Stomach (tissue), 9 donors: Measurements from ENCODE around the gene OR8B4. TPM values are rescaled to one million over a fixed set of nuclear protein-coding genes. Genes with fewer than 3 reads are reported as not detected.

Experiments
- DNase-seq, 2 donors: peaks; one replicate each; pipeline versions ENCODE4 v3.0.0 to v3.0.0-alpha.2; 2013 to 2019
- H3K27ac ChIP-seq, 5 donors: fragments of 200-600 bp in 4 of 5; sonication (generic) in 4 of 5; one replicate each; pipeline ENCODE4 v1.5.1; 2013 to 2019; ENCODE audit warnings: mild to moderate bottlenecking in 1 of 5, moderate library complexity in 1 of 5
- H3K27me3 ChIP-seq, 3 donors: fragments of 200-600 bp; sonication (generic); one replicate each; pipeline ENCODE4 v1.5.1; 2017 to 2019; ENCODE audit warnings: mixed run types in 1 of 3
- H3K36me3 ChIP-seq, 4 donors: fragments of 200-600 bp; sonication (generic); 1 replicate in 3 of 4; 2 replicates in 1 of 4; pipeline ENCODE4 v1.5.1; 2016 to 2019
- H3K4me1 ChIP-seq, 4 donors: fragments of 200-600 bp; sonication (generic); one replicate each; pipeline ENCODE4 v1.5.1; 2016 to 2019
- H3K4me3 ChIP-seq, 4 donors: fragments of 200-600 bp; sonication (generic) in 3 of 4; one replicate each; pipeline ENCODE4 v1.5.1; 2016 to 2019; ENCODE audit warnings: mild to moderate bottlenecking in 1 of 4
- H3K9me3 ChIP-seq, 4 donors: fragments of 200-600 bp; sonication (generic); one replicate each; pipeline ENCODE4 v1.5.1; 2016 to 2019
- CTCF ChIP-seq, 7 experiments: fragments of 450-650 bp in 4 of 7; fragments of 200-600 bp in 3 of 7; sonication (generic) in 3 of 7; IDR thresholded peaks; one replicate each; pipeline ENCODE4 v1.5.1; 2016 to 2019; ENCODE audit warnings: antibody characterized with exemption in 7 of 7, control low read depth in 2 of 7, mild to moderate bottlenecking in 1 of 7
- EP300 ChIP-seq: sonication (generic); formaldehyde crosslinking; IDR thresholded peaks from one replicate; pipeline ENCODE4 v1.6.1; 2017; ENCODE audit warnings: antibody characterized with exemption
- POLR2A ChIP-seq, 4 donors: fragments of 450-650 bp; IDR thresholded peaks; one replicate each; pipeline ENCODE4 v1.6.1; 2016; ENCODE audit warnings: antibody characterized with exemption in 4 of 4, control low read depth in 2 of 4, mild to moderate bottlenecking in 1 of 4, moderate library complexity in 1 of 4
- POLR2AphosphoS5 ChIP-seq, 3 donors: sonication (generic); formaldehyde crosslinking; IDR thresholded peaks; one replicate each; pipeline ENCODE4 v1.6.1; 2016; ENCODE audit warnings: antibody characterized with exemption in 3 of 3
- WGBS, 5 donors: extraction: QIAGEN DNeasy Blood & Tissue Kit in 3 of 5; methylation state at CpG; one replicate each; pipeline versions ENCODE4 v1.1.5 to v1.1.7; 2013 to 2018; 5-methylcytosine and 5-hydroxymethylcytosine counted together
- intact Hi-C: fragments of 100-400 bp; cut with DNase I; formaldehyde crosslinking; loops from one replicate; pipeline ENCODE4 v1.15.1; 2023; ENCODE audit warnings: low total_unique reads
- polyA plus RNA-seq, 3 donors: library from polyadenylated mRNA; stranded (reverse); fragments of 200-250 nt; gene quantifications; one replicate each; pipeline ENCODE4 v1.2.3, GENCODE V29; 2013
- total RNA-seq, 5 donors: library from RNA; depleted of rRNA; stranded (reverse); fragments of >200 nt; gene quantifications; one replicate each; pipeline versions ENCODE4 v1.1.0 to v1.2.3, GENCODE V29; 2014 to 2016
- donor health status: healthy with polysubstance abuse.
- donor health status: Bipolar disorder and iron deficiency.
- donor health status: healthy.

The OR8B4 gene
- total and polyA plus RNA-seq, 8 donors: not detected

GRCh38 chr11:124440608-124441007, 15.9 kb upstream of the OR8B4 start:
- WGBS, 5 donors: 74 to 84% (median 78%) methylated on average over 4 of the region's 4 CpGs
- Histone ChIP-seq H3K27ac (no peak overlapping the region), H3K9me3 (peaks cover 0 to 7% (median 4%) of the 10 kb centered on the region in 4 donors), H3K27me3 (no peaks in the 10 kb centered on the region), H3K4me1 (no peaks in the 10 kb centered on the region), H3K36me3 (no peaks in the 10 kb centered on the region), H3K4me3 (no peak overlapping the region)
- TF ChIP-seq POLR2A (IDR thresholded peaks at IDR 0.05): no peak
- TF ChIP-seq EP300: no peak
- no peak for TF ChIP-seq CTCF (IDR thresholded peaks at IDR 0.05)
- no peak for TF ChIP-seq POLR2AphosphoS5 (IDR thresholded peaks at IDR 0.05)
- no peak for DNase-seq
- intact Hi-C loops: no loop called here

- H3K4me1 ChIP-seq: no peaks in the 10 kb centered on the region
- no peak for DNase-seq
- H3K4me3 ChIP-seq: no peak overlapping the region
- no peaks in the 10 kb centered on the region for H3K36me3 ChIP-seq
- 75 to 87% (median 80%) methylated on average over 2 of the region's 2 CpGs for WGBS, 5 donors
- no peak overlapping the region for H3K27ac ChIP-seq
- H3K9me3 ChIP-seq: peaks cover 0 to 10% (median 5%) of the 10 kb centered on the region in 4 donors
- TF ChIP-seq CTCF (IDR thresholded peaks at IDR 0.05) (no peak), POLR2AphosphoS5 (IDR thresholded peaks at IDR 0.05) (no peak), POLR2A (IDR thresholded peaks at IDR 0.05) (no peak), EP300 (no peak)
- no peaks in the 10 kb centered on the region for H3K27me3 ChIP-seq
- intact Hi-C loops: no loop called here
Measured at GRCh38 chr11:124434699-124435098, 10.0 kb upstream of the OR8B4 start.

- DNase-seq: no peak
- Histone ChIP-seq H3K4me1 (no peaks in the 10 kb centered on the region), H3K27me3 (no peaks in the 10 kb centered on the region), H3K27ac (no peak overlapping the region), H3K4me3 (no peak overlapping the region), H3K9me3 (peaks cover 0 to 7% (median 2%) of the 10 kb centered on the region in 4 donors), H3K36me3 (no peaks in the 10 kb centered on the region)
- TF ChIP-seq EP300: no peak
- no peak for TF ChIP-seq CTCF (IDR thresholded peaks at IDR 0.05)
- TF ChIP-seq POLR2AphosphoS5 (IDR thresholded peaks at IDR 0.05): no peak
- TF ChIP-seq POLR2A (IDR thresholded peaks at IDR 0.05): no peak
- intact Hi-C loops: no loop called here
- 57 to 71% (median 64%) methylated on average over 2 of the region's 2 CpGs for WGBS, 5 donors
Measured at GRCh38 chr11:124429599-124429998, 4.9 kb upstream of the OR8B4 start.

GRCh38 chr11:124421043-124421442, 3.6 kb downstream of the OR8B4 start:
- no peaks in the 10 kb centered on the region for H3K36me3 ChIP-seq
- 73 to 78% (median 75%) methylated on average over 4 of the region's 4 CpGs for WGBS, 5 donors
- intact Hi-C loops: no loop called here
- H3K4me1 ChIP-seq: no peaks in the 10 kb centered on the region
- H3K27me3 ChIP-seq: peaks cover 0 to 12% (median 0%) of the 10 kb centered on the region in 3 donors
- H3K4me3 ChIP-seq: no peak overlapping the region
- no peak for TF ChIP-seq POLR2A (IDR thresholded peaks at IDR 0.05)
- TF ChIP-seq POLR2AphosphoS5 (IDR thresholded peaks at IDR 0.05): no peak
- TF ChIP-seq CTCF (IDR thresholded peaks at IDR 0.05): no peak
- TF ChIP-seq EP300: no peak
- H3K27ac ChIP-seq: no peak overlapping the region
- no peak for DNase-seq
- no peaks in the 10 kb centered on the region for H3K9me3 ChIP-seq
